Ishikawa (cell line): ENCODE results near the gene DOCK7.

Experiments
- CEBPB ChIP-seq: IDR thresholded peaks from 2 replicates; pipeline ENCODE4 v1.6.1; 2012
- CREB1 ChIP-seq: IDR thresholded peaks from 2 replicates; pipeline ENCODE4 v1.6.1; 2012; ENCODE audit warnings: low read depth
- EGR1 ChIP-seq: IDR thresholded peaks from 2 replicates; pipeline ENCODE4 v1.6.1; 2012
- EP300 ChIP-seq: IDR thresholded peaks from 2 replicates; pipeline ENCODE4 v1.6.1; 2012; ENCODE audit warnings: borderline replicate concordance
- FOXM1 ChIP-seq: IDR thresholded peaks from 2 replicates; pipeline ENCODE4 v1.6.1; 2012; ENCODE audit warnings: low read depth, borderline replicate concordance
- NFIC ChIP-seq: IDR thresholded peaks from 2 replicates; pipeline ENCODE4 v1.6.1; 2012
- RAD21 ChIP-seq: IDR thresholded peaks from 2 replicates; pipeline ENCODE4 v1.6.1; 2012; ENCODE audit warnings: low read depth
- TAF1 ChIP-seq: IDR thresholded peaks from 2 replicates; pipeline ENCODE4 v1.6.1; 2012; ENCODE audit warnings: low read depth, mild to moderate bottlenecking
- TCF12 ChIP-seq: IDR thresholded peaks from 2 replicates; pipeline ENCODE4 v1.6.1; 2012; ENCODE audit warnings: low read depth
- TEAD4 ChIP-seq: IDR thresholded peaks from 2 replicates; pipeline ENCODE4 v1.6.1; 2012
- ZBTB7A ChIP-seq: IDR thresholded peaks from 2 replicates; pipeline ENCODE4 v1.6.1; 2012; ENCODE audit warnings: low read depth
- TF ChIP-seq, protein P1 (sequence below): IDR thresholded peaks from 2 replicates; pipeline ENCODE4 v1.6.1; 2012
- TF ChIP-seq, protein P2 (sequence below): IDR thresholded peaks from 2 replicates; pipeline ENCODE4 v1.6.1; 2012

Gene DOCK7

DNA sequence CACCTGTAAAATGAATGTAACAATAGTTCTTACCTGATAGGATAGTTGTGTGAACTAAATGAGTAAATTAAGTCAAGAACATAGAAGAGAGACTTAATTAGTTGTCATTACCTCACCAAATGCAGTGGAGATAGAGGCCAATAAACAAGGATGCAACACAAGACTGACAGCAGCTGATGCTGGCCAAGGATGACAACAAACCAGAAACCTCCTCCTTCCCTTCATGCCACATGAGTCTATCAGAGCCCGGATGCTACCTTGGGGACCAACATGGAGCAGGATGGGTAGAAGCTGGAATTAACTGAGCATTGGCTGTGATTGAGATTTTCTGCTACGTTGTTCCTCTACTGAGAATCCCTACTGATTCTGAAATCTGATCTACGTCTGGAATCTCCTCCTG, 281.6 kb downstream of the DOCK7 start:
- TF ChIP-seq EP300 (no peak), EGR1 (no peak), CREB1 (no peak), CEBPB (no peak), TAF1 (no peak), TCF12 (no peak), NFIC (no peak), ZBTB7A (no peak), TEAD4 (no peak), RAD21 (no peak)
- TF ChIP-seq, protein P1, sequence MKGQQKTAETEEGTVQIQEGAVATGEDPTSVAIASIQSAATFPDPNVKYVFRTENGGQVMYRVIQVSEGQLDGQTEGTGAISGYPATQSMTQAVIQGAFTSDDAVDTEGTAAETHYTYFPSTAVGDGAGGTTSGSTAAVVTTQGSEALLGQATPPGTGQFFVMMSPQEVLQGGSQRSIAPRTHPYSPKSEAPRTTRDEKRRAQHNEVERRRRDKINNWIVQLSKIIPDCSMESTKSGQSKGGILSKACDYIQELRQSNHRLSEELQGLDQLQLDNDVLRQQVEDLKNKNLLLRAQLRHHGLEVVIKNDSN, result no peak

DNA sequence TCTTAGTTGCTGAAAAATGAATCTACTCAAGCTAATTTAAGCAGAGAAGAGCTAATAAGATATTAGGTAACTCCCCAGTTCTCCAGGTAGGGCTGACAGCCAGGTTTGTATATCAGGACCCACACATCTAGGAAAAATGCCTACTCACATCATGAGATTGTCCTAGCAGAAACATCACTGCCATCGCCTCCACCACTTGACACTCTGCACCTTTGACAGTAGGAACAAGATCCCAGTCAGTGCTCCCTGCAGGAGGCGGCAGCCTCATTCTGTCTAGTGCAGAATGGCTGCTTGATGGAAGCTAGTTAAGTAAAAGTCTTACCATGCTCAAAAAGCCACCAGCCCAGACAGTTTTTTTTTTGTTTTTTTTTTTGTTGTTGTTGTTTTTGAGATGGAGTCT, 282.9 kb downstream of the DOCK7 start:
- TF ChIP-seq RAD21 (no peak), CREB1 (no peak), EP300 (no peak), ZBTB7A (no peak), TAF1 (no peak), FOXM1 (no peak), CEBPB (no peak), NFIC (no peak), TEAD4 (no peak)
- TF ChIP-seq, protein P2, sequence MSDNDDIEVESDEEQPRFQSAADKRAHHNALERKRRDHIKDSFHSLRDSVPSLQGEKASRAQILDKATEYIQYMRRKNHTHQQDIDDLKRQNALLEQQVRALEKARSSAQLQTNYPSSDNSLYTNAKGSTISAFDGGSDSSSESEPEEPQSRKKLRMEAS, result no peak
